Stimulated activated naive CD8-positive, alpha-beta T cell treated with anti-CD3 and anti-CD28 coated beads, Interleukin-15, Interleukin-2, amounts not matched to agents 100 ng/mL and 50 ng/mL, for 24 hours (primary cell): ENCODE measurements around the gene SLBP.

Source experiments
- H3K27ac Mint-ChIP-seq: one replicate; pipeline ENCODE4 v1.8.0; 2021; ENCODE audit warnings: mild to moderate bottlenecking, mixed read lengths
- H3K27me3 Mint-ChIP-seq: one replicate; pipeline ENCODE4 v1.8.0; 2021; ENCODE audit warnings: mixed read lengths
- H3K36me3 Mint-ChIP-seq: one replicate; pipeline ENCODE4 v1.8.0; 2021; ENCODE audit warnings: low read depth, mixed read lengths
- H3K4me1 Mint-ChIP-seq: one replicate; pipeline ENCODE4 v1.8.0; 2021; ENCODE audit warnings: low read depth, mixed read lengths
- H3K4me3 Mint-ChIP-seq: one replicate; pipeline ENCODE4 v1.8.0; 2021; ENCODE audit warnings: mild to moderate bottlenecking, mixed read lengths
- H3K9me3 Mint-ChIP-seq: one replicate; pipeline ENCODE4 v1.8.0; 2021; ENCODE audit warnings: mixed read lengths

Gene SLBP

DNA sequence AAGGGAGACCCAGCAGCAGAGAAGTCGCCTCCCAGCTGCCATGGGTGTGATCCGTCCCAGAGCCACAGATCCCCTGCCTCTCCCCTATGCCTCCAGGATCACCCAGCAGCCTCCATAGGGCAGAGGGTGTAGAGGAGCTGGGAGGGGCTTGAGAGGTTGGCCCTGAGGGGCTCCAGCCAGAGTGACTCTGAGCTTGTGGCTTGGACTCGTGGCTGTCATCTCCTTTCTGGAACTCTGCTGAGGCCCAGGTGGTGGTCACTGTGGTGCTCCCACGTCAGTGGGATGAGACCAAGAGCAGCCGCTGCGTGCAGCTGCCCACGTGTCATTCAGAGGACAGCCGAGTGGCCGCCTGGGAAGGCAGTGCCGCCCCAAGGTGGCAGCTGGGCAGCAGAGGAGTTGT lies 13.4 kb upstream of the SLBP start:
- Mint-ChIP-seq H3K27ac (no peak overlapping the region), H3K4me1 (peaks cover 55% of the 10 kb centered on the region), H3K9me3 (no peaks in the 10 kb centered on the region), H3K4me3 (peak overlapping the region; percentile 8), H3K36me3 (peaks cover 74% of the 10 kb centered on the region), H3K27me3 (no peaks in the 10 kb centered on the region)

DNA sequence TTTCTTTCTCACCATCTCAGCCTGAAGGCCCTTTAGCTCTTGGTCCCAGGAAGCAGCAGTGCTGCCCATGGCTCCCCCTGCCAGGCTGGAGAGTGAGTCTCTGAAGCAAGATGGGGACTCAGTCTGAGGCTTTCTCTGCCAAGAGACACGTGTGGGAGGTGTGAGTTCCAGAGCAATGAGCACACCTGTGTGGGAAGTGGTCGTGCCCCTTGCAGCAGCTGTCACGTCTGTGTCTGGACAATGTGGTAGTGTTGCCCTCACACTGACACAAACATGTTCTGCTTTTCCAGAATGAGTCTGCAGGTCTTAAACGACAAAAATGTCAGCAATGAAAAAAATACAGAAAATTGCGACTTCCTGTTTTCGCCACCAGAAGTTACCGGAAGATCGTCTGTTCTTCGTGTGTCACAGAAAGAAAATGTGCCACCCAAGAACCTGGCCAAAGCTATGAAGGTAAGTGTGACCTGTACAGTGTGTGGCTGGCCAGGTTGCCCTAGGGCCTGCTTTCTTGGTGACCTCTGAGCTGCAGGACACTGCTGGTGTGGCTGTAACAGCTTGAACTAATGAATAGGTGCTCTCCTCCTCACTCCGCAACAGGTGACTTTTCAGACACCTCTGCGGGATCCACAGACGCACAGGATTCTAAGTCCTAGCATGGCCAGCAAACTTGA lies 11.1 kb upstream of the SLBP start:
- Mint-ChIP-seq H3K36me3 (peaks cover 61% of the 10 kb centered on the region), H3K27me3 (no peaks in the 10 kb centered on the region), H3K4me1 (peaks cover 58% of the 10 kb centered on the region), H3K27ac (peak overlapping the region; percentile 94), H3K9me3 (no peaks in the 10 kb centered on the region), H3K4me3 (peak overlapping the region; percentile 96)

DNA sequence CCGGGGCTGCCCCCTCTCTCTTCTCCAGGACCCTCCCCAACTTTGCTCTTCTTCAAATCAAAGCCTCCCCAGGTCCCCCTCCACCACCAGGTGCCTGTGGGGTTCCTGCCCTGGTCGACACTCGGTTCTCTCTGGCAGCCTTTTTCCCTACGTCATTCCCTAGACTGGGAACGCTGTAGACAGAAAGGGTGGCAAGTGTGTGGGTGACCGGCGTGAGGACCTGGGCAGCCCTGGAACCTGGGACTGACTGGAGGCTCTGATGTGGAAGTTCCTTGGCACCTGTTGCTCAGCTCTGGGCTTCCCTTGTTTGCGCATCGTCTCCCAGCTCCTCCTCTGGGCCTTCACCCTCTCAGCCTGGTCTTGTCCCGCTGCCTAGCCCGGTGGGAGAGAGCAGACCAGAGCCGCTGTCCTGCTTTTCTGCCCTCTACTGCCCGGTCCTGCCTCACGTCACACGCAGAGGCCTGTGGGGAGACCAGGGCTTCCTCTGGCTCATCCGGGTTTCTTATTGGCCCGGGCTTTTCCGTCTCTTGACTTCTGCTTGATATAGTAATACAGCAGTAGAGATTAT lies 10.5 kb upstream of the SLBP start:
- peak overlapping the region; percentile 94 for H3K27ac Mint-ChIP-seq
- H3K9me3 Mint-ChIP-seq, result no peaks in the 10 kb centered on the region
- H3K27me3 Mint-ChIP-seq, result no peaks in the 10 kb centered on the region
- peaks cover 58% of the 10 kb centered on the region for H3K4me1 Mint-ChIP-seq
- peak overlapping the region; percentile 96 for H3K4me3 Mint-ChIP-seq
- H3K36me3 Mint-ChIP-seq, result peaks cover 55% of the 10 kb centered on the region

GRCh38 chr4:1721666-1722550 lies 9.8 kb upstream of the SLBP start:
- peak overlapping the region; percentile 94 for H3K27ac Mint-ChIP-seq
- no peaks in the 10 kb centered on the region for H3K27me3 Mint-ChIP-seq
- peak overlapping the region; percentile 96 for H3K4me3 Mint-ChIP-seq
- H3K4me1 Mint-ChIP-seq, result peaks cover 54% of the 10 kb centered on the region
- H3K36me3 Mint-ChIP-seq, result peaks cover 48% of the 10 kb centered on the region
- no peaks in the 10 kb centered on the region for H3K9me3 Mint-ChIP-seq

GRCh38 chr4:1721003-1721665 lies 9.0 kb upstream of the SLBP start, which contains the start of the genes TACC3 and TMEM129:
Gene TACC3, plus strand, starts transcription at chr4:1721521. Its CDS starts 1,901 bp downstream, at chr4:1723422.
Gene TMEM129, minus strand, starts transcription at chr4:1721323. Its CDS starts 486 bp downstream, at chr4:1720837.
- peaks cover 42% of the 10 kb centered on the region for H3K36me3 Mint-ChIP-seq
- H3K27me3 Mint-ChIP-seq, result no peaks in the 10 kb centered on the region
- peaks cover 53% of the 10 kb centered on the region for H3K4me1 Mint-ChIP-seq

DNA sequence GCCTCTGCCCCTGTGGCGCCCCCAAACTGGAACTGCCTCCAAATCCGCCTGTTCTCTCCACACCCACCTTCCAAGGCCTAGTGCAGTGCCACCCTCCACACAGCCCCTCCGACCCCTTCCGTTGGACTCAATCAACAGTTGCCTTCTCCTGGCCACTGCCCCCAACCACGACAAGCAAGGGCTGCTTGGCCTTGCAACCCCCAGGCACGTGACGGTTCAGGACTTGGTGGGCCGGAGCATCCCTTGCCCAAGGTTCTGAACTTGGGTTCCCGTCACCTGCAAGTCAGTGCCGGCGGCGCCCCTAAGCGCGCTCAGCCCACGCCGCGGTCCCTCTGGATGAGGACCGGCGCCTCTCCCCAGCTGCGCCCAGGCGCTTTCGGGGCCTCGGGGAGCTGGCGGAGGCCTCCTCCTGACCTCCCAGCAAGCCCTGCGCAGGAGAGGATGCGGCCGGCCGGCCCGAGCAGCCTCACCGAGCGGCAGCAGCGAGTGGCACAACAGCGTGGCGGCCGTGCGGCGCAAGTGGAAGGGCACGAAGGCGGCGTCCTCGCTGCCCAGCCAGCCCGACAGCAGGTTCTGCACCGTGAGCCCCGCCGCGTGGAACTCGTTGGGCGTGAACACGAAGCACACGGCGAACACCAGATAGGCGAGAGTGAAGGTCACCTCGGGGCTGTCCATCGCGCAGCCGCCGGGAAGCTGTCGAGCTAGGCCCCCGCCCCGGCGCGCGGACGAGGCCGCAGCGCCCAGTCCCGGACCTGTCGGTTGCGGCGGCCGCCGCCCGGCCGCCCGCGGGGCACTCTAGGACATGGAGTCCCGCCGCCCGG lies 8.3 kb upstream of the SLBP start:
- Mint-ChIP-seq H3K4me1 (peaks cover 56% of the 10 kb centered on the region), H3K9me3 (no peaks in the 10 kb centered on the region), H3K36me3 (peaks cover 44% of the 10 kb centered on the region), H3K27ac (peak overlapping the region; percentile 94), H3K27me3 (no peaks in the 10 kb centered on the region), H3K4me3 (peak overlapping the region; percentile 91)

More at GRCh38 chr4:1721003-1721665, 9.0 kb upstream of the SLBP start, which contains the start of the genes TACC3 and TMEM129:
- peak within 1 kb of the TSS; percentile 94 for H3K27ac Mint-ChIP-seq
- peak within 1 kb of the TSS; percentile 96 for H3K4me3 Mint-ChIP-seq
- no peaks in the 10 kb centered on the region for H3K9me3 Mint-ChIP-seq

- Mint-ChIP-seq H3K4me1 (peaks cover 55% of the 10 kb centered on the region), H3K27me3 (no peaks in the 10 kb centered on the region), H3K9me3 (no peaks in the 10 kb centered on the region), H3K27ac (peak overlapping the region; percentile 70), H3K4me3 (peak overlapping the region; percentile 55), H3K36me3 (peaks cover 25% of the 10 kb centered on the region)
These were observed 6.2 kb upstream of the SLBP start for GRCh38 chr4:1718095-1718850.

DNA sequence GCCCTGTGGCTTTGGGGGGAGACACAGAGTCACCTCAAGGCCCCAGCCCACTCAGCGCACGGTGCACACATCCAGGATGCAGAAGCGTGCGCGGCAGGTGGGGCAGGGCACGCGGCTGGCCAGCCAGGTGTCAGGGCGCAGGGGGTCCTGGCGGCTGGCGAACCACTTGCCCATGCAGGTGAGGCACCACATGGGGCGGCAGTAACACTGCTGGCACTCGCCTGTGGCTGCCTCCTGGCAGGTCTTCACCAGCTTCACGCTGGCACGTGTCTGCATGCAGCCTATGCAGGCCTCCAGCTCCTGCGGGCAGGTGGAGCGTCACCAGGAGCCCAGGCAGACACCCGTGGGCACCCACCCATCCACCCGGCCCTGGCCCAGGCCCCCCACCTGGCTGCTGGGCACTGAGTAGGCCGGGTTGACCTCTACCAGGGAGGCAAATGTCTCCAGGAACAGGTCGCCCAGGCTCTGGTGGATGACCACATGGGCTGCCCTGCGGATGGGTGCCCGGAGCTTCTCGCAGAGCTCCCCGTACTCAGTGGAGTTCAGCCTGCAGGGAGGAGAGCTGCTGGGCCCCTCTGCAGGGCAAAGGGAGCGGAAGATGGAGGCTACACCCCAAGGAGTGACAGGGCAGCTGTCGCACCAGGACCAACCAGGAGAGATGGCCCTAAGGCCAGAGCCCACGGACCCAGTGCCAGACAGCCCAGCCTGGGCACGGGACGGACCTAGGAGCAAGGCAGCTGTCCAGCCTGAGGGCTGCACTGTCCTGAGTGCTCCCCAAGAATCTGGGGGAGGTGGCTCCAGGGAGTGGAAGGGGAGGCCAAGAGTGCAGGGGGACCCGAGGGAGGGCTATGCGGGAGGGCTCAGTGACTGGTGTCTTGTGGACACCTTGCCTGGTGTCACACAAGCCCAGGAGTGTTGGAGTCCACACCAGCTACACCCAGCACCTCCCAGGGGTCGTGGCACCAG lies 5.3 kb upstream of the SLBP start:
- no peak overlapping the region for H3K27ac Mint-ChIP-seq
- H3K27me3 Mint-ChIP-seq, result no peaks in the 10 kb centered on the region
- no peaks in the 10 kb centered on the region for H3K9me3 Mint-ChIP-seq
- peaks cover 21% of the 10 kb centered on the region for H3K36me3 Mint-ChIP-seq
- no peak overlapping the region for H3K4me3 Mint-ChIP-seq
- peaks cover 46% of the 10 kb centered on the region for H3K4me1 Mint-ChIP-seq

- H3K27ac Mint-ChIP-seq, result peak overlapping the region; percentile 18
- H3K4me3 Mint-ChIP-seq, result no peak overlapping the region
- peaks cover 45% of the 10 kb centered on the region for H3K4me1 Mint-ChIP-seq
- H3K9me3 Mint-ChIP-seq, result no peaks in the 10 kb centered on the region
- H3K27me3 Mint-ChIP-seq, result no peaks in the 10 kb centered on the region
- peaks cover 17% of the 10 kb centered on the region for H3K36me3 Mint-ChIP-seq
These were observed 4.2 kb upstream of the SLBP start for GRCh38 chr4:1716065-1716945.

DNA sequence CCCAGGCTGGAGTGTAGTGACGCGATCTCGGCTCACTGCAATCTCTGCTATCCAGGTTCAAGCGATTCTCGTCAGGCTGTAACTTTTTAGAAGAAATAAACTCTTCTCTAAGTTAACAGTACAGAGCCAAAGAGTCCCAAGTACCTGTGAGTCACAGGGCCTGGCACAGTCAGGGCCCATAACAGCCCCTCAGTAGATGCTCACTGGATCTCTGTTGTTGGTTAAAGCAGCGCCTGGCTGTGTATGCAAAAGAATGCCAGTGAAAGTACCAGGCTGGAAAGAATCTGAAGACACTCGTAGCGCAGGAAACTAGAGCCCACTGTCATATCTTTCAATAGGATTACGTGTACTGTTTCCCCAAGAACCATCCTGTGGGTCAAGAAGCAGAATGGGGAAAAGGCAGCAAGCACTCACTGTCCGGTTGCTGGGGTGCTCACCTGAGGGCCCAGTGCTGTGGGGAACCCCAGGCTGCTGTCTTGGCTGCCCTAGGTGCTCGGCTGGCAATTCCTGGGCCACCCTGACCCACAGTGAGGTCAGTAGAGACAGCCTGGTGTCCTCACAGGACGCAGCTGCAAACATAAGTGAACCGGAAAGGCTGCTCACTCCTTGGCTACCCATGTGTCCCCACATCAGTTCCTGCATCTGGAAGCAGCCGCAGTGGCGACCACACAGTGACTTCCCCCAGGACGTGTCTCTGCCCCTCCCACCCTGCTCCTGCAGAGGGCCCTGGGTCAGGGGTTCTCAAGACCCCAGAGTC lies 3.1 kb upstream of the SLBP start:
- peak overlapping the region; percentile 58 for H3K27ac Mint-ChIP-seq
- peaks cover 55% of the 10 kb centered on the region for H3K4me1 Mint-ChIP-seq
- peaks cover 28% of the 10 kb centered on the region for H3K36me3 Mint-ChIP-seq
- peak overlapping the region; percentile 99 for H3K4me3 Mint-ChIP-seq
- no peaks in the 10 kb centered on the region for H3K27me3 Mint-ChIP-seq
- no peaks in the 10 kb centered on the region for H3K9me3 Mint-ChIP-seq

DNA sequence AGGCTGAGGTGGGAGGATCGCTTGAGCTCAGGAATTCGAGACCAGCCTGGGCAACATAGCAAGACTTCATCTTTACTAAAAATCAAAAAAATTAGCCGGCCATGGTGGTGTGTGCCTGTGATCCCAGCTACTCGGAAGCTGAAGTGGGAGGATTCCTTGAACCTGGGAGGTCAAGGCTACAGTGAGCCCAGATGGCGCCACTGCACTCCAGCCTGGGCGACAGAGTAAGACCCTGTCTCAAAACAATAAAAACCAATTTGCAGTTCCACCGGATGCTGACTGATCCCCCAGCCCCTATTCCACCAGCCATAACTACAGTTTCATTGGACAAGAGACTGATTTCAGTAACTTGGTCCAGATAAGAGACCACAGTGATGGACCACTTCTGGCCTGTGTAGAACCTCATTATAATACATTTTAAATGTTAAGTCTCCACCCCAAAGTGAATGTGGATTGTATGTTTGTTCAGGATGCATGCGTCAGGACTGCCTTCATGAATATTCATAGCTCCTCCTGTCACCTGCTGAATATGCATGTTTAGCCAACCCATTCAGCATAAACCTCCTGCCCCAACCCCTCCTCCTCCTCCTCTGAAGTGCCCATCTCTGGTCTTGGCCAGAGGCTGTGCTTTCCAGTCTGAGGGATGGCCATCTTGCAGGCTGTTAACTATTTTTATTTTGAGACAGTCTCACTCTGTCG lies 2.3 kb upstream of the SLBP start:
- no peaks in the 10 kb centered on the region for H3K9me3 Mint-ChIP-seq
- H3K27ac Mint-ChIP-seq, result peak overlapping the region; percentile 98
- H3K36me3 Mint-ChIP-seq, result peaks cover 35% of the 10 kb centered on the region
- no peaks in the 10 kb centered on the region for H3K27me3 Mint-ChIP-seq
- H3K4me3 Mint-ChIP-seq, result peak overlapping the region; percentile 99
- peaks cover 55% of the 10 kb centered on the region for H3K4me1 Mint-ChIP-seq
